Measurements from ENCODE around the gene SASH1. TPM values are rescaled to one million over a fixed set of nuclear protein-coding genes. Genes with fewer than 3 reads are reported as not detected.

The SASH1 gene
- total RNA-seq, 6 experiments from 2014 or later, result 66.0 to 91.4 (median 88.4) TPM

- Mint-ChIP-seq H3K36me3 (ENCODE audit: low read depth) (peaks cover 69% of the 10 kb centered on the region), H3K27me3 (ENCODE audit: insufficient read depth) (peaks cover 3% of the 10 kb centered on the region; the same call in 1 of the 2 replicates), H3K9me3 (no peaks in the 10 kb centered on the region), H3K4me3 (peak overlapping the region; percentile 88), H3K4me1 (ENCODE audit: low read depth) (peaks cover 98% of the 10 kb centered on the region), H3K27ac (peak overlapping the region; percentile 100)
- peak; percentile 88 for DNase-seq
- no peak for TF ChIP-seq CTCF (IDR thresholded peaks at IDR 0.05)
Measured at GRCh38 chr6:148524976-148525375, 182.3 kb downstream of the SASH1 start.

- peaks cover 98% of the 10 kb centered on the region for H3K4me1 Mint-ChIP-seq (ENCODE audit: low read depth)
Measured at GRCh38 chr6:148525453-148525852, 182.8 kb downstream of the SASH1 start.

GRCh38 chr6:148526145-148526544 lies 183.5 kb downstream of the SASH1 start:
- H3K36me3 Mint-ChIP-seq (ENCODE audit: low read depth), result peaks cover 62% of the 10 kb centered on the region
- H3K9me3 Mint-ChIP-seq, result no peaks in the 10 kb centered on the region
- H3K27ac Mint-ChIP-seq, result peak overlapping the region; percentile 100
- peaks cover 98% of the 10 kb centered on the region for H3K4me1 Mint-ChIP-seq (ENCODE audit: low read depth)
- TF ChIP-seq CTCF (IDR thresholded peaks at IDR 0.05), result no peak
- no peak for DNase-seq
- peak overlapping the region; percentile 88 for H3K4me3 Mint-ChIP-seq
- peaks cover 3% of the 10 kb centered on the region; the same call in 1 of the 2 replicates for H3K27me3 Mint-ChIP-seq (ENCODE audit: insufficient read depth)

More at GRCh38 chr6:148525453-148525852, 182.8 kb downstream of the SASH1 start:
- TF ChIP-seq CTCF (IDR thresholded peaks at IDR 0.05), result no peak
- H3K27ac Mint-ChIP-seq, result peak overlapping the region; percentile 100
- H3K4me3 Mint-ChIP-seq, result peak overlapping the region; percentile 88
- H3K36me3 Mint-ChIP-seq (ENCODE audit: low read depth), result peaks cover 66% of the 10 kb centered on the region
- peak; percentile 92 for DNase-seq
- no peaks in the 10 kb centered on the region for H3K9me3 Mint-ChIP-seq
- H3K27me3 Mint-ChIP-seq (ENCODE audit: insufficient read depth), result peaks cover 3% of the 10 kb centered on the region; the same call in 1 of the 2 replicates

GRCh38 chr6:148528292-148528691 lies 185.7 kb downstream of the SASH1 start:
- no peak overlapping the region for H3K4me3 Mint-ChIP-seq
- peak overlapping the region; percentile 100 for H3K27ac Mint-ChIP-seq
- H3K9me3 Mint-ChIP-seq, result no peaks in the 10 kb centered on the region

GRCh38 chr6:148529010-148529409 lies 186.4 kb downstream of the SASH1 start:
- H3K4me1 Mint-ChIP-seq (ENCODE audit: low read depth), result peaks cover 96% of the 10 kb centered on the region
- H3K36me3 Mint-ChIP-seq (ENCODE audit: low read depth), result peaks cover 70% of the 10 kb centered on the region
- peak overlapping the region; percentile 99 for H3K27ac Mint-ChIP-seq
- peaks cover 3% of the 10 kb centered on the region; the same call in 1 of the 2 replicates for H3K27me3 Mint-ChIP-seq (ENCODE audit: insufficient read depth)
- peak overlapping the region; percentile 48 for H3K4me3 Mint-ChIP-seq
- no peaks in the 10 kb centered on the region for H3K9me3 Mint-ChIP-seq
- TF ChIP-seq CTCF (IDR thresholded peaks at IDR 0.05), result no peak
- DNase-seq, result no peak

More at GRCh38 chr6:148528292-148528691, 185.7 kb downstream of the SASH1 start:
- H3K36me3 Mint-ChIP-seq (ENCODE audit: low read depth), result peaks cover 66% of the 10 kb centered on the region
- peaks cover 96% of the 10 kb centered on the region for H3K4me1 Mint-ChIP-seq (ENCODE audit: low read depth)
- peaks cover 3% of the 10 kb centered on the region; the same call in 1 of the 2 replicates for H3K27me3 Mint-ChIP-seq (ENCODE audit: insufficient read depth)
- no peak for DNase-seq
- peak; percentile 41; the same call in 1 of the 2 replicates for TF ChIP-seq CTCF (IDR thresholded peaks at IDR 0.05)
